ENCODE measurements around the gene RRP15. TPM values are rescaled to one million over a fixed set of nuclear protein-coding genes. Genes with fewer than 3 reads are reported as not detected.

The RRP15 gene
- total and polyA plus RNA-seq, 9 of the 15 experiments (the other 6 are each of a cell fraction or from before 2014, with no cell fraction given) = 9.5 to 58.1 (median 29.3) TPM

GRCh38 chr1:218353656-218354055 lies 68.6 kb downstream of the RRP15 start:
- WGBS (ENCODE audit: insufficient coverage, low coverage, missing lambda C conversion rate) = 90% methylated on average over 4 of the region's 4 CpGs
- H3K4me1 ChIP-seq (replicated peaks in 1 of 2; ENCODE audit: control insufficient read depth in 2 of 2, insufficient read depth in 2 of 2, low read length in 2 of 2) = peaks cover 0 to 10% of the 10 kb centered on the region in 2 experiments; a peak in 3 of 5 replicates
- in situ Hi-C loops (cut with MboI) = loop anchor here (10.0 kb wide), 1 partner anchor 201 kb away; no protein-coding TSS in a partner anchor

More at GRCh38 chr1:218353656-218354055, 68.6 kb downstream of the RRP15 start:
- POLR2A ChIA-PET = no interaction called here
- Histone ChIP-seq H3K36me3 (ENCODE audit: control insufficient read depth, insufficient read depth, low read length) (no peaks in the 10 kb centered on the region), H3K9me1 (ENCODE audit: control insufficient read depth, insufficient read depth, low read length) (no peaks in the 10 kb centered on the region), H3K27me3 (ENCODE audit: control insufficient read depth in 2 of 2, insufficient read depth in 2 of 2, low read length in 2 of 2) (no peaks in the 10 kb centered on the region), H4K20me1 (replicated peaks; ENCODE audit: control insufficient read depth, insufficient read depth, low read length) (no peaks in the 10 kb centered on the region), H2AFZ (ENCODE audit: low read depth, low read length) (no peak overlapping the region), H3K9me3 (replicated peaks; ENCODE audit: control insufficient read depth, insufficient read depth, low read depth, low read length) (no peaks in the 10 kb centered on the region), H3K27ac (ENCODE audit: extremely low read depth, low read depth, low read length) (no peak overlapping the region), H3K4me2 (ENCODE audit: insufficient read depth, low read length) (no peak overlapping the region), H3K4me3 (no peak overlapping the region), H3K79me2 (ENCODE audit: control insufficient read depth, insufficient read depth, low read length) (no peaks in the 10 kb centered on the region), H3K9ac (ENCODE audit: insufficient read depth in 1 of 2, low read depth in 2 of 2, low read length in 2 of 2) (no peak overlapping the region)
- intact Hi-C loops (cut with micrococcal nuclease) = no loop called here
- CTCF ChIA-PET (ENCODE audit: low intra/inter-chr PET ratio) = no interaction called here
- ATAC-seq (no peak), DNase-seq (ENCODE audit: extremely low read depth in 1 of 4, low spot score in 3 of 4) (no peak), FAIRE-seq (no peak)
- no peak for TF ChIP-seq NFATC3 (IDR thresholded peaks at IDR 0.05)
- no peak for TF ChIP-seq FOXA1 (IDR thresholded peaks at IDR 0.05; ENCODE audit: borderline replicate concordance)
- no peak for TF ChIP-seq DIDO1 (tag; IDR thresholded peaks at IDR 0.05; ENCODE audit: low read depth)
- TF ChIP-seq KDM5B (IDR thresholded peaks at IDR 0.05; ENCODE audit: insufficient replicate concordance, low read depth, low read length) = no peak
- no peak for TF ChIP-seq ZSCAN29 (IDR thresholded peaks at IDR 0.05)
- TF ChIP-seq HBP1 (CRISPR knock-in tag; IDR thresholded peaks at IDR 0.05) = no peak
- TF ChIP-seq U2AF2 (optimal IDR thresholded peaks at IDR 0.05; ENCODE audit: low read depth, low read length) = no peak
- no TSS peak for BruUV-seq (replicated peaks)

All from K562 (cell line).